HG03354 (cell line): ENCODE measurements around the gene SLC22A3.
"Not testable (repeated sequence)": the region's sequence is repeated elsewhere in the genome, so short reads cannot be mapped to it uniquely, and the experiment has no call there.

Source experiments
- ATAC-seq: cut with Tn5 transposase; IDR thresholded peaks from one replicate; pipeline ENCODE4 v1.9.1; 2021; ENCODE audit warnings: mild to moderate bottlenecking; ENCODE audit not compliant: unreplicated experiment, poor library complexity, severe bottlenecking

Gene SLC22A3

DNA sequence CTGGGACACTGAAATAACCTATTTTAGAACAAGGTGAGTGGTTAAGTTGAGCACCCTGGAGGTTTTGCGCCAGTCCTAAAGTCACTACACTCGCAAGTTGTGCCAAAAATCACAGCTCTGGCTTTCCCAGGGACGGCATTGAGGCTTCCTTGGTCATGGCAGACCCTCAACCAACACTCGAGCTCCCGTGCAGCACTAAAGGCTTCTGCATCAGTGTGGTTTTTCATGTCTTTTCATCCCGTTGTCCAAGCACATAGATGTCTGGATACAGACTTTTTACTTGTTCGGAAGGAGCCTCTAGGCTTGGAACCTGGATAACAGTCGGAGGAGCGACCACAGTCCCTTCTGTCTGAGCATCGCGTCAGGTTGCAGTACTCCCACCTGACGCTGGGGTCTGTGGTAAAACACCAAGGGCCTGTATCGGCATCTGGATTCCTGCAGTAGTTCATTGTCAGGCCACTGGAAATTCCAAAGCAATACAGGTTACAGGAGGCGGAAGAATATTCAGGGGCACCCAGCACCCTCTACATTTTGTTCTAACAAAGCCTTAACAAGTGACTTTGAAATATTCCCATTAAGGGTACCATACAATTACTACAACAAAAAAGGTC is 119.2 kb downstream of the SLC22A3 start:
- ATAC-seq, result not testable (repeated sequence)

DNA sequence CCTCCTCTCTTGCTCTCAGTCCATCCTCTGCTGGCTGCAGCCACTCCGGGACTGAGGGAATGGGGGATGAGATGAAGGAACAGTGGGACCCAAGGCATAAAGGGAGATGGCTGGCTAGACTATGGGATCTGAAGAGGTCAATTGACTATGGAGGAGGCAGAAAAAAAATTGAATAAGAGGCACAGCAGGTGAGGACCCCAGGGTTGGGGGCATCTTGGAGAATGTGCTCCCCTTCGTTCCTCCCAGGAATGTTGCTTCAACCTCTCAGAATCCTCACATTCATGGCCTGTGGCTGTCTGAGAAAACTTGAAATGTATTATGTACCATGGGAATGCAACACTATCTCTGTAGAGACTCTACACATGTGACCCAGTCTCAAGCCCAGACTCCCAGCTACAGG is 121.0 kb downstream of the SLC22A3 start:
- ATAC-seq, result no peak

DNA sequence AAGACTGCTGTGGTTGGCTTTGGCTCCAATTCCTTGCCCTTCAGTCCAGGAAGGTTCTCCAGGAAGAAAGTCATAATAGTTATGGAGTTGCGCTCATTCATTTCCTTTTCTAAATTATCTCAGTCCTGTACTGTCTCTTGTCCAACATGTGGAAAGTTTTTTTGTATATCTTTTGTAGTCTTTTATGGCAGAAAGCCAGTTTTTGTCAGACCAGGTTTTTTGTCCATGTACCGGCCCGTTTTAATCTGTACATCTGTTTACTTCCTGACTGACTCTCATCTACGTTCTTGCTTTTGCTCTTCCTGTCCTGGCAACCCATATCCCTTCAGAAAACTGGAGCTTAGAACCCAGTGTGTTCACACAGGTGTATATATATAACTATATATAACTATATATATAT is 127.9 kb downstream of the SLC22A3 start:
- not testable (repeated sequence) for ATAC-seq

DNA sequence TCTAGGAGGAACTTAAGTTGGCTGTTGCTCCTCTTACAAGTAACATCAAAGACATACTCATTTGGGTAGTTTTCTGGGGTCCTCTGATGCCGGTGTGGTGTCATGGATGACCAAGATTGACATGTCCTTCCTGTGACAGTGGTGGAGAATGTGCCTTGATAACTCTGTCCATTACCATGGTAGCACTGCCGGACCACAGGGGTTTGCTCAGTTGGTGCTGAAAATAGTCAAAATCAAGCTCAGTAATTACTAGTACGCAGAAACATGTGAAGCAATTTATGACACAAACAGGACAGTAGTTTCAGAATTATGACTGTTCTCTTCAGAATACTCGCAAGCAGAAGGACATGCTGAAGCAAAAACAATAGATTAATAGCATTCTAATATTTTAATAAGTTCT is 128.9 kb downstream of the SLC22A3 start:
- not testable (repeated sequence) for ATAC-seq

DNA sequence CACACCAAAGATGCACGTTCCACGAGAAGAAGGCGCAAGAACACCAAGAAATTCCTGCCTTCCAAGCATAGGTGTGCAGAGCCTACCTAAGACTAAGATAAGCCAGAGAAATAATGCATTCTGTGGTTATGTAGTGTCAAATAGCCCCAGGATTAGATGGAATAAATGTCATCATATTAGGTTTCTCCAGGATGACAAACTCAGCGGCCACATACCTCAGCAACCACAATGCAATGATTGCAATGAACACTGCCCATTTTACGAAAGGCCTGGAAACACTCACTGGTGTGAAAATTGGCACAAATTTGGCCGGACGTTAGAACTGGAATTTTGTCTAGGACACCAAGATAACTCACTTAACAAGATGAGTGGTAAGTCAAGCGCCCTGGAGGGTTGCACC is 129.7 kb downstream of the SLC22A3 start:
- no peak for ATAC-seq

DNA sequence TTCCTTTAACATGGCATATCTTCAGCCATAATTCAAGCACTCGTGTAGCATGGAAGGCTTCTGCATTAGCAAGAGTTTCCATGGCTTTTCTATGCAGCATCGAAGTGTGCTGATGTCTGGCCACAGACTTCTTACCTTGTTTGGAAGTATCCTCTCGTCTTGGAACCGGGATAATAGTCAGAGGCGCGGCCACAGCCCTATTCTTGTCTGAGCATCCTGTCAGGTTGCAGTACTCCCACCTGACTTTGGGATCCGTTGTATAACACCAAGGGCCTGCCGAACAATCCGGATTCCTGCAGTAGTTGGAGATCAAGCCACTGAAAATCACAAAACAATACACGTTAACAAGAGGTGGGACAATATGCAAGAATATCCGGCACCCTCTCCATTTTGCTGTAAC is 138.9 kb downstream of the SLC22A3 start:
- ATAC-seq, result no peak

DNA sequence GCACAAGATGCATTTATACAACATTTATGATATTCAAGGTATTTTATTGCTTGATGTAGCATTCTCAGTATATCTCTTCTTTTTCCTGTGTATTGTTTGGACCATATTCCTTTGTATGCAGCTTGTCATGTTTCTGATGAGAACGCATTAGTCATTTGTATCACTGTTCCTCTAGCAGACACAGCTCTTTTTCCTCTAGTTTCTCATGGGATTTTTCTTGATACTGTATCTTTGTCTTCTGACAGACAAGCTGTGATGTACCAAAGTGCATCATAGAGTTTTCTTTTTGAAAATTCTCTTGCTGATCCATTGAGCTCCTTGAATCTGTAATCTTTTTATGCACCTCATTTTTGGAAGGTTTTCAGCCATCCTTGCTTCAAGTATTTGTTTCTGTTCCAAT is 140.9 kb downstream of the SLC22A3 start:
- no peak for ATAC-seq

DNA sequence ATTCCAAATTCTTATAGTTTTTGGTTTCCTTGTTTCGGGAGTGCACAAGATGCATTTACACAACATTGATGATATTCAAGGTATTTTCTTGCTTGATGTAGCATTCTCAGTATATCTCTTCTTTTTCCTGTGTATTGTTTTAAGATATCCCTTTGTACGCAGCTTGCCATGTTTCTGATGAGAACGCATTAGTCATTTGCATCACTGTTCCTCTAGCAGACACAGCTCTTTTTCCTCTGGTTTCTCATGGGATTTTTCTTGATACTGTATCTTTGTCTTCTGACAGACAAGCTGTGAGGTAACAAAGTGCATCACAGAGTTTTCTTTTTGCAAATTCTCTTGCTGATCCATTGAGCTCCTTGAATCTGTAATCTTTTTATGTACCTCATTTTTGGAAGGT is 146.4 kb downstream of the SLC22A3 start:
- no peak for ATAC-seq

DNA sequence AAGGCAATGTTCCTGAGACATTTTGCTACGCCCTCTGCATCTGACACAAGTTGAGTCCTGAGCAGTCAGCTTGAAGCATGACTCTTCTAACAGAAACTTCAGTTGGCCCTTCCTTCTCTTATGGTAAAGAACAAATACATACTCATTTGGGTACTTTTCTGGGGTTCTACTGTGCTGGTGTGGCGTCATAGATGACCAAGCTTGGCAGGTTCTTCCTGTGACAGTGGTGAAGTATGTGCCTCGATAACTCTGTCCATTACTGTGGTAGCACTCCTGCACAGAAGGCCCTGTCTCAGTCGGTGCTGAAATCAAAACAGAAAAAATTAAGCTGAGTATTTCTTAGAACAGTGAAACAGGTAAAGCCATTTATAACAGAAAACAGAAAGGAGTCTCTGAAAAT is 152.5 kb downstream of the SLC22A3 start:
- ATAC-seq, result no peak
